ENCODE results near the gene OAF.

Gene OAF

DNA sequence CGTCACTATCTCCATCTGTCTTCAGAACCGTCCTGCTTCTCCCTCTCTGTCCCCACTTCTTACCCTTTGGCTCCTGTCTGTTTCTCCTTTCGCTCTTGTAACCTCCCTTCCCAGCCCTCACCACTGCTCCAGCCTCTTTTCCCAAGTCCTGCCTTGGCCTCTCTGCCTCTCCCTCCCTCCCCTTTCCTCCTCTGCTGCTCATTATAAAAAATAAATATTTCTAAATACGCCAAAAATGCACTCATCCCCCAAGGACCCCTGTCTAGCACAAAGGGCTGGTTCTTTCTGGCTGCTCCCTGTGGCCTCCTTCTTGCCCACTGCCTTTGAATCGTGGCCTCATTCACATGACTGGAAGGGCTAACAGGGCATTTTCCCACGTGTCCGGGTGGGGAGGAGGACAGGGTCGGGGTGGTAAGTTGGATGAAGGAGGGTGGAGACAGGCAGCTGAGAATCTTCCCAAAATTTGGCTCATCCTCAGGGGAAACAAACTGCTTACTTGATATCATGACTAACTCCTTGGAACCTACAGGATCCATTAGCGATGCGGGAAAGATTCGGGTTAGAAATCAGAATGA lies 26.4 kb upstream of the OAF start:
- DNase-seq = no peak

DNA sequence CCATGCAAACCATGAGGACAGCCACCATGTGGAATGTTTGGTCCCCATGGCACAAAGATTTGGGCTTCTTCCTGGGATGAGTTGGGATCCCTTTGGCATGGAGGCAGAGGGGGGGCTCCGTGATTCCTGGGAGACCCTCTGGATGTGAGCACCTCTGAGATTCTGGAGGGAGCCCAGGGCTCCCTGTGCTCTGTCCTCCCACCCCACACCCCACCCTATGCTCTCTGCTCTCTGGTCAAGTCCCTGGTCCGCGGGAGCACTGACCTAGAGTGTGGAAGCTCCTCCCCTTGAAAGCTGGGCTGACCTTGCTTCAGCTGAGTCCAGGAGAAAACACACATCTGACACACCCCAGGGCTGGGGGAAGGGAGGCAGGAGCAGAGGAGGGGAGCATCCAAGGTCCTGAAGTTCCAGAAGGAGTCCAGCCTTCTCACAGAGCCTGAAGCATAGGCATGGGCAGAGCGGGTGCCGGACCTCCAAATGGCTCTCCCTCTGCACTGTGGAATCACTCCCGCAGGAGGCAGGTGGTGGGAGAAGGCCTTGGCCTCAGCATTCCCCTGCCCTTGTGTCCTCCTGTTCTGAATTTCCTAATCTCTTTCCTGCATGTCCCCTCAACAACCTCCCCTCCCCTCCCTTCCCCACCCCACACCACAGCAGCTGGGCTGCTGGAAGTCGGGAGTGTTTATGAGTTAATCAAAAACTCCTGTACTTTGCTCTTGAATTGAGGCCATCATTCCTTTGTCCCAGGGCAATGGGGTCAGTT lies 25.7 kb upstream of the OAF start:
- no peak for DNase-seq

DNA sequence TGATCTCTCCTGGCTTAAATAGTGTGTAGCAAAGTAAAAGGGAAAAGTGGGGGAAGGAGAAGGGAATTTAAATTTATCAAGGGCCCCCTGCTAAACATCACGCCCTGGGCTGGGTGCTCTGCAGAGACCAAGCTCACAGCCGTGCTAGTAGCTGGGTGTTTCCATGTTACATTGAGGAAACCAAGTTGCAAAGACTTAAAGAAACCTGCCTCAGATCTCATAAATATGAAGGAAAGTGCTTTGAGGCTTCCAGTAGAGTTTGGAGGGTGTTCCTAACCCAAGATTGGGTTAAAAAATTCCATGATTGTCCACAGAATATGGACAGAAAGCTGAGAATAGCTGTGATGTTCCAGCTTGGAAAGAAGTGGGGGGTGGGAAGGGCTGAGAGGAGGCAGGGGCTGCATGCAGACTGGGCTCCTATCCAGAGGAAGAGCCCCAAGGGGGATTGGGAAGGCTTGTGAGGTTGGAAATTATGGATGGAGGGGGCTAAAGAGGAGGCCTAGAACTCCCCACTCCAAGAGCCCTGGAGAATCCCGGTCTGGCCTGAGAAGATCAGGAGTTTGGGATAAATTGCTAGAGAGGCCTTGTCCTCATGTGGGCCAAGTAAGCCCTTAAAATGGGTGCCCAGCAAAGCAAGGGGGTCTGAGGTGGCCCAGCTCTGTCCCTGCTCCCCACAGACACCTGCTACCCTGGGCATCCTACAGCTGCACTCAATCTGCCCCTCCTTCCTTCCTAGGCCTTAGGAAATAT lies 25.0 kb upstream of the OAF start:
- DNase-seq = no peak

DNA sequence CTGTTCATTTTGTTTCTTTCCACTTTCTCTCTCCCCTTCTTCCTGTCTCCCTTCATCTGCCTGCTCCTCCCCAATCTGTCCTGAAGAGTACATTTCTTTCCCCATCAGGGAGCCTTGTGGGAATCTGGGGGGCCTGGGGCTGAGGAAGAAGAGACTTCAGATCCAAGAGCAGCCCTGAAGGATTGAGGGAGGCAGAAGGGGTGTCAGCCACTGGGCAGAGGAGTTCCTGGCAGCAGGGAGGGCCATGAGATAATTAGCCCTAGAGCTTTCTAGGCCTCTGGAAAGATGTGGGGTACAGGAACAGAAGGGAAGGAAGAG lies 24.4 kb upstream of the OAF start:
- DNase-seq = no peak

- DNase-seq = no peak
Observed at GRCh38 chr11:120186774-120187591, 23.8 kb upstream of the OAF start.

GRCh38 chr11:120188371-120188770 lies 22.5 kb upstream of the OAF start:
- DNase-seq = no peak

GRCh38 chr11:120188811-120189455 lies 21.9 kb upstream of the OAF start:
- no peak for DNase-seq

DNA sequence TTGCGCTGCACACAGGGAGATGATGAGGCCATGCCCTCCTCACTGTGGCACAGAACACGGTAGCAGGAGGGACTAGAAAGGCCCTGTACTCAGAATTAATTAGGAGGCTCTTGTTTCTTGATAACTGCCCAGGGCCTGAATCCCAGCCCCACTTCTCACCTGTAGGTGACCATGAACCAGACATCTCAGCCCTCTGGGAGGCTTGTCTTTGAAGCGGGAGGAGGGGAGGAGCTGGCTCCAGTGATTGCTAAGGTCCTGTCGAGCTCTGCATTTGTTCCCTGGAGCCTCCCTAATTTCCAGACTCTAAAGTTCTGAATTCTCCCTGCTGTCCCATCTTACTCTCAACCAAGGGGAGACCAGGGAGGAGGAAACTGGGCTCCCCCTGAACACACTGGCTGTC lies 19.8 kb upstream of the OAF start:
- DNase-seq = no peak

DNA sequence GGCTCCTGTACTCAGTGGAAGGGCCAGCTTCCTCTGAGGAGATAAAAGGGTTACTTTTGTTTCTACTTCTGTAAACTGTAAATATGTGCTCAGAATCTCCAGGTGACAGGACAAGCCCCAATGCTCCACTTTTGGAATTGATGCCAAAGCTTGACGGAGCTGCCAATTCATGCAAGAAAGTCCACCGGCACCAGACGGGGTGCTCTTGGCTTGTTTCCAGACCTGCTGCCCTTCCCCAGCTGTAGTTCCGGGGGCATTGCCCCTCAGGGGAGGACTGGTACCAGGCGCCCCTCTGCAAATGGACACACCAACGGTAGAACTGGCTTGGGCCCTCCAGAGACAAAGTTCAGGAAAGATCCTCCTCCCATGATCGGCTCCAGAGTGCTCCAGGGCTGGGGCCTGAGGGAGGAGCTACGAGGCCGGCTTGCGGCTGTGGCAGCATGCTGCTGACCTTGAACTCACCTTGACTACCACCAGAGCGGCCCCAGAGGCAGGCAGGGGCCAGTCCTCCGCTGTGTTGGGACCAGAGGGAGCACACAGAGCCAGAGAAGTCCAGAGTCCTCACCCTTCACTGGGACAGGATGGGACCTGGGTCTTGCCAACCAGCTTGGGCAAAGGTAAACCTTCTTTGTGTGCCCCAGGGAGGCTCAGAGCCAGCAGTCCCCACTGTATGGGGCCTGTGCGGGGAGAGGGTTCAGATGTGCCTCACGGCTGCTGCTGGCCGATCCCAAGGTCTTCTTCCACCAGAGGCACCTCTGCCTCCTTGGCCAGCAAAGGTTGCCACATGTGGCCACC lies 17.8 kb upstream of the OAF start:
- no peak for DNase-seq

DNA sequence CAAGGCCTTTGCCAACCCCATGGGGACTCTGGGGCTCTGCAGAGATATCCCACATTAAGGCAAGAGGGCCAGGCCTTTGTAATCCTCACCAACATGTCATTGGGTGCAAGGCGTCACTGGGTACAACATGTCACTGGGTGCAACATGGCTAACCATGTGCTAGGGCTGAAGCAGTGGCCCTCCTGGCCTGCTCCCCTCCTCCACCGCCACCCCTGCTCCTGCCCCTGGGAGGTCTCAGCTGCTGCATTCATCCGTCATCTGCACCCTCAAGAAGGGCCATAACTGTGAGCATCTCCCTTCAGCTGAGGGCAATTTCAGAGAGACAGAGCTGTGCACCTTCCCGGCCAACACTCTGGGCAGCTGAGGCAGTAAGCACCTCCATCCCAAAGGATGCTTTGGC lies 16.7 kb upstream of the OAF start:
- no peak for DNase-seq

DNA sequence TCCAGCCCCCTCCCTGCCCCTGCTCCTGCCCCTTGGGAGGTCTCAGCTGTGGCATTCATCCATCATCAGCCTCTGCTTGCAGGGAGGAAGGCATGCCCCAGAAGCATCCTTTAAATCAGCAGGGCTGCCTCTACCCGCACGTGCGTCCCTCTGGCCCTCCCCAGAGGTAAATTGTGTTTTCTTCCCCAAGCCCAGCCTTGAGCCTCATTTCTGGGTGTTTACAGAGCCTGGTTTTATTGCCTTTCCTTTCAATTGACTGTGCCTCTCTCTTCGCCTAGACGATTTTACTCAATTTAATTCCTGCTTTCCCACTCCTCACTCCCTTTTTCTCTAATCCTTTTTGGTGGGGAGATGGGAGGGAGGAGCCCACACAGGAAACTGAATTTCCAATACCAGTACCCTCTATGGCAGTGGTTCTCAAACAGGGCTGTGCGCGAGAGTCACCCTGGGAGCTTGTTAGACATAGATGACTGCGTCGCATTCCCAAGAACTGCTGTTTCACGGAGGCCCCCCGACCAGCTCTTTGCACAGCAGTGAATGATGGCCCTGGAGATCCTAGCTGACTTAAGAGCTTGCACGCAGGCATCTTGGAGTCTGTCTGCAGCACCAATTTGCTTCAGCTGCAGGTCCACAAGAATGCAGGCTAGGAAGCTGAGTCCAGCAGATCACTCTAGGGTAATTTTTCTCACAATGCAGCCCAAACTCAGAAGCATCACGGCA lies 15.1 kb upstream of the OAF start:
- no peak for DNase-seq

- DNase-seq = no peak
Observed at GRCh38 chr11:120196826-120197225, 14.0 kb upstream of the OAF start.

DNA sequence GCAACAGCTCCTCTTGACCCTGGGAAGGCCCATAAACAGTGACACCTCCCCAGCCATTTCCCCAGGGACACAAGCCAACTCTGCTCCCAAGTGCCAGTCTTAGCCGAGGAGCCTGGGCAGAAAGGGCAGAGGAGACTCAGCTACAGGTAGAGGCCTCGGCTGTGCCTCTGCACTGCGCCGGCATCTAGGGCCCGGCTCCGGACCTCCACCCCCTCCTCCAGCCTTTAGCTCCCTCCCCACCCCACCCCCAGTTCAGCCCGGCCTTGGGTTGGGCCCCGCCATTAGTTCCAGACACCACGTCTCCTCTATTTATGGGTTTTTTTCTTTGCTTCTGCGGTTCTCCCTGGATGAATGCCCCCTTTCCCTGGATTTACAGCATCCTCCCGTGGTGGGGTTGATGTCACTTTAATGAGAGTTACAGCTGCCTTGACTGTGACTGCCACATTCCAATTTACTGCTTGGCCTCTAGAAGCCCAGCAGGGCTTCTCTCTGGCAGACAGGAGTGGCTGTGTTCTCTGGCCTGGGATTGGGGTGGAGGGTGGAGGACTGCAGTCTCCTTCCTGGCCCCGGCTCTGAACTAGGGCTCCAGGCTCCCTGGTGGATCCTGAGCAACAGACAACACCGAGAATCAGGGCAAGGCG lies 13.5 kb upstream of the OAF start:
- no peak for DNase-seq

DNA sequence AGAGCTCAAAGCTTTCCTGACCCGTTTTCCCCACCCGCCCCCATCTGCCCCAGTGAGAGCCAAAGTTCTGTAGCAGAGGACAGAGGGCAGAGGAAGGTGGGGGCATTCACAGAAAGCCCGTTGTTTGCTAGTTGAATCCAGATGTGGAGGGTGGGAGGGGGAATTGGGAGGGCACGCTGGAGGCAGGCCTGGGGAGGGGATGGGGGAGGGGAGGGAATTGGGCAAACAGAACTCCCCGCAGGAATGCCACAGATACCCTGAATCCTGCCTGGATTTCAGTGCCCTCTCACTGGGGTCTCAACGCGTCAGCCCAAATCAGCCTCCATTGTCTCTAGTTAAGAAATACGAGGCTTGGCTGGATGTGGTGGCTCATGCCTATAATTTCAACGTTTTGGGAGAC lies 12.9 kb upstream of the OAF start:
- DNase-seq = no peak

GRCh38 chr11:120198403-120198786 lies 12.4 kb upstream of the OAF start:
- DNase-seq = no peak

GRCh38 chr11:120198787-120199469 lies 11.9 kb upstream of the OAF start:
- DNase-seq = no peak

DNA sequence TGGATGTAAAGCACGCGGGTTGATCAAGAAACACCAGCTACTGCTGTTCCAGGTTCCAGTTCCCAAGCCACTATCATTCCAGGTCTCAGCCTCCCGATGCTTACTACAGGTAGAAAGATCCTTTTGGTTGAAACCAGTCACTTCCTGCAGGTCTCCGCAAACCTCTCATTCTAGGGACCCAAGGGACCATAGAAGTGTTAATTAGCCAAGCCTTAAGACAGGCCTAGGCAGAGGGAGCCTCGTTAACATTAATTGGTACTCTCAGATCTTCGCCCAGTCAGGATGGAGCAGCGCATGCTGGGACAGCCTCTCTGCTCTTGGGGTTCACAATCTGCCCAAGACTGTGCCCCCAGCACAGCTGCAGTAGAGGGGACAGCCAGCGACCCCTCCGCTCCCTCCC lies 11.2 kb upstream of the OAF start:
- DNase-seq = no peak

DNA sequence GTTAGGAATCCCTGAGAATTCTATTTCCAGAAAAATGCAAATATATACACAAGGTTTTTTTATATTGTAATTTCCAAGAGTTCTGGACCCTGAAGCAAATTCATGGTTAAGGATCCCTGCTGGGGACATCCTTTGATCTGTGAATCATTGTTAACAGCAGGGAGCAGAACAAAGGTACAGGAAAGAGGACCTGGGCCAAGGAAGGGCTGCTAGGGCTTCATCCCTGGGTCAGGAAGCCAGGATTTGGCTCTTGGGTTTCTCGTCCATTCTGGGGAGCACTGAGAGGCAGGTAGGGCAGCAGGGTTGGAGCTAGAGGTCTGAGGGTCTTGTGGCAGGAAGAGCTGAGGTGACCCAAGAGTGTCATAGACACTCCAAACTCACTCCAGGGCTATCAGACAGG lies 10.2 kb upstream of the OAF start:
- no peak for DNase-seq

DNA sequence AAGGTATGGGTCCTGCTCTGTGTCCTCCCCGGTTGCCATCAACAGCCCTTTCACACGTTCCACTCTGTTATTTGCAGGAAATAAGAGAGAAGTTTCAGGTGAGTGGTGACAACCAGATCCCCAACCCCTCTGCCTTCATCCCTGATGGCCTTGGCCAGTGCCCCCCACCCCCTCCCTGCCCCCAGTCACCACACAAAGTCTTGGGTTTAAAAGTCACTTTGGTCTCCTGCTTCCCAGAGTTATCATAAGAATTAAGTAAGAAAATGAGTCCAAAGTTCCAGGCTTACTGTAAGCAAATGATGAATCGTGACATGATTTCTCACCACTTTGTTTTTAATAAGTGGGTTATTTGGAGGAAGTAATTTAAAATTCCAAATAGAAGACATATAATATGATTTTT lies 9.2 kb upstream of the OAF start:
- DNase-seq = no peak

DNA sequence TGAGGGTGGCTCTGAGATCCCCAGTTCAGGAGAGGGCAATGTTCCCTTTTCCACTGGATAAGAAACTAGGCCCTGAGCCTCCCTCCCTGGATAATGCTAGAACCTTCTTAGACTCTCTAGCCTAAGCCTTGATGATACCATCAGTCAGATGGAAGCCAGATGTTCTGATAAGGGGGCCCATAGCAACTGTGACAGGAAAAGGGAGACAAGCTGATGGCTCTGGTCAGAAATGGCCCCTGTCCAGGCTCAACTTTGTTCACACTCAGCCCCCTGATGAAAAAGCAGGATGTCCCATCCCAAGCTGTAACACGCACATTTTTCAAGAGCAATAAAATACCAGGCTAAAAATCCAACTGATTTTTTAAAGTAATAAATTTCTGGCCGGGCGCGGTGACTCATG lies 7.2 kb upstream of the OAF start:
- no peak for DNase-seq

Data from activated T-cell treated with anti-CD3 and anti-CD28 coated beads for 4 hours (primary cell).